H9 (cell line): Measurements from ENCODE around the gene DIS3L2. TPM values are rescaled to one million over a fixed set of nuclear protein-coding genes. Genes with fewer than 3 reads are reported as not detected.

Source experiments
- DNase-seq: peaks from one replicate; pipeline ENCODE4 v3.0.0-alpha.2; 2017
- H2AFZ ChIP-seq: one replicate; pipeline ENCODE4 v1.6.1; 2013; ENCODE audit warnings: mild to moderate bottlenecking, low read length, control low read depth, moderate library complexity
- H2AK5ac ChIP-seq: 2 replicates; pipeline ENCODE4 v1.6.1; 2013; ENCODE audit warnings: low read length, control low read depth, mixed read lengths; ENCODE audit not compliant: insufficient read length
- H2BK120ac ChIP-seq: one replicate; pipeline ENCODE4 v1.6.1; 2013; ENCODE audit warnings: low read depth, mild to moderate bottlenecking, low read length, control low read depth, inconsistent platforms; ENCODE audit not compliant: poor library complexity, severe bottlenecking
- H2BK12ac ChIP-seq: 2 replicates; pipeline ENCODE4 v1.6.1; 2013; ENCODE audit warnings: low read length, control low read depth, mixed read lengths, low read depth; ENCODE audit not compliant: insufficient read length
- H2BK15ac ChIP-seq: 2 replicates; pipeline ENCODE4 v1.6.1; 2013; ENCODE audit warnings: low read depth, low read length, control low read depth
- H2BK20ac ChIP-seq: one replicate; pipeline ENCODE4 v1.6.1; 2013; ENCODE audit warnings: low read depth, mild to moderate bottlenecking, low read length, control low read depth, inconsistent platforms; ENCODE audit not compliant: poor library complexity, severe bottlenecking
- H2BK5ac ChIP-seq: 2 replicates; pipeline ENCODE4 v1.6.1; 2013; ENCODE audit warnings: low read length, control low read depth, mixed read lengths; ENCODE audit not compliant: insufficient read length
- H3K14ac ChIP-seq: 2 replicates; pipeline ENCODE4 v1.6.1; 2013; ENCODE audit warnings: low read length, control low read depth; ENCODE audit not compliant: insufficient read depth
- H3K18ac ChIP-seq: 2 replicates; pipeline ENCODE4 v1.6.1; 2013; ENCODE audit warnings: low read depth, mild to moderate bottlenecking, mixed read lengths, low read length, control low read depth; ENCODE audit not compliant: insufficient read length
- H3K23ac ChIP-seq: 2 replicates; pipeline ENCODE4 v1.6.1; 2013; ENCODE audit warnings: low read length, control low read depth, mixed read lengths, low read depth; ENCODE audit not compliant: insufficient read length
- H3K23me2 ChIP-seq: 2 replicates; pipeline ENCODE4 v1.6.1; 2013; ENCODE audit warnings: low read depth, mild to moderate bottlenecking, mixed read lengths, low read length, control low read depth; ENCODE audit not compliant: insufficient read length, poor library complexity, severe bottlenecking
- H3K27ac ChIP-seq: 2 replicates; pipeline ENCODE4 v1.5.1; 2013; ENCODE audit warnings: low read length, control low read depth, mixed read lengths, low read depth; ENCODE audit not compliant: insufficient read length
- H3K27me3 ChIP-seq: 2 replicates; pipeline ENCODE4 v1.6.1; 2013; ENCODE audit warnings: low read length, control low read depth, inconsistent platforms; ENCODE audit not compliant: insufficient read depth
- H3K4ac ChIP-seq: 2 replicates; pipeline ENCODE4 v1.6.1; 2013; ENCODE audit warnings: low read depth, mild to moderate bottlenecking, control low read depth, inconsistent platforms, low read length, moderate library complexity
- H3K4me1 ChIP-seq: 2 replicates; pipeline ENCODE4 v1.6.1; 2013; ENCODE audit warnings: low read length, control low read depth, inconsistent platforms; ENCODE audit not compliant: insufficient read depth
- H3K4me2 ChIP-seq: 2 replicates; pipeline ENCODE4 v1.6.1; 2013; ENCODE audit warnings: low read length, control low read depth, mixed read lengths; ENCODE audit not compliant: insufficient read length, insufficient read depth
- H3K56ac ChIP-seq: 2 replicates; pipeline ENCODE4 v1.6.1; 2013; ENCODE audit warnings: low read depth, mild to moderate bottlenecking, mixed read lengths, low read length, control low read depth; ENCODE audit not compliant: insufficient read length
- H3K79me1 ChIP-seq: 2 replicates; pipeline ENCODE4 v1.6.1; 2013; ENCODE audit warnings: low read depth, mild to moderate bottlenecking, moderate library complexity, low read length, control low read depth, inconsistent platforms; ENCODE audit not compliant: insufficient read depth, poor library complexity, severe bottlenecking
- H3K79me2 ChIP-seq: 2 replicates; pipeline ENCODE4 v1.6.1; 2013; ENCODE audit warnings: low read length, control low read depth, inconsistent platforms; ENCODE audit not compliant: insufficient read depth
- H3K9ac ChIP-seq: 2 replicates; pipeline ENCODE4 v1.6.1; 2013; ENCODE audit warnings: low read length, control low read depth, mixed read lengths; ENCODE audit not compliant: insufficient read length; ENCODE audit errors: extremely low read depth
- H3K9me3 ChIP-seq: one replicate; pipeline ENCODE4 v1.6.1; 2013; ENCODE audit warnings: low read depth, low read length, inconsistent platforms; ENCODE audit not compliant: control insufficient read depth
- H3T11ph ChIP-seq: one replicate; pipeline ENCODE4 v1.6.1; 2013; ENCODE audit warnings: mild to moderate bottlenecking, low read length, control low read depth, inconsistent platforms
- H4K20me1 ChIP-seq: one replicate; pipeline ENCODE4 v1.6.1; 2013; ENCODE audit not compliant: control insufficient read depth, insufficient read length, insufficient read depth
- H4K5ac ChIP-seq: 2 replicates; pipeline ENCODE4 v1.6.1; 2013; ENCODE audit warnings: low read depth, mild to moderate bottlenecking, mixed read lengths, low read length, control low read depth; ENCODE audit not compliant: insufficient read length
- H4K8ac ChIP-seq: replicated peaks from 2 replicates; pipeline ENCODE4 v1.6.1; 2013; ENCODE audit warnings: low read length, control low read depth, mixed read lengths, low read depth; ENCODE audit not compliant: insufficient read length
- H4K91ac ChIP-seq: 2 replicates; pipeline ENCODE4 v1.6.1; 2013; ENCODE audit warnings: low read depth, mild to moderate bottlenecking, moderate library complexity, mixed read lengths, low read length, control low read depth; ENCODE audit not compliant: insufficient read length
- H3K27ac Mint-ChIP-seq, 3 experiments: 2 replicates in 2 of 3; 3 replicates in 1 of 3; pipeline ENCODE4 v1.8.0; 2020 to 2021; ENCODE audit warnings: mixed read lengths in 3 of 3, mild to moderate bottlenecking in 1 of 3, moderate library complexity in 1 of 3
- H3K27me3 Mint-ChIP-seq: 2 replicates; pipeline ENCODE4 v1.8.0; 2021; ENCODE audit warnings: low read depth, mild to moderate bottlenecking, moderate library complexity, mixed read lengths
- H3K36me3 Mint-ChIP-seq, 3 experiments: 2 replicates in 2 of 3; 3 replicates in 1 of 3; pipeline ENCODE4 v1.8.0; 2020 to 2021; ENCODE audit warnings: low read depth in 3 of 3, mixed read lengths in 3 of 3; ENCODE audit not compliant: insufficient read depth in 1 of 3
- H3K4me1 Mint-ChIP-seq, 2 experiments: 2 replicates each; pipeline ENCODE4 v1.8.0; 2020; ENCODE audit warnings: mixed read lengths in 2 of 2
- H3K4me3 Mint-ChIP-seq, 2 experiments: 2 replicates in 1 of 2; 3 replicates in 1 of 2; pipeline ENCODE4 v1.8.0; 2020 to 2021; ENCODE audit warnings: mild to moderate bottlenecking in 2 of 2, mixed read lengths in 2 of 2, moderate library complexity in 1 of 2
- H3K9me3 Mint-ChIP-seq, 2 experiments: 2 replicates in 1 of 2; 3 replicates in 1 of 2; pipeline ENCODE4 v1.8.0; 2020; ENCODE audit warnings: mild to moderate bottlenecking in 2 of 2, mixed read lengths in 2 of 2, moderate library complexity in 1 of 2
- WGBS: extraction: QIAGEN DNeasy Blood & Tissue Kit; methylation state at CpG from one replicate; pipeline ENCODE4 v1.1.7; 2013; ENCODE audit warnings: missing lambda C conversion rate, low lambda C conversion rate, mixed read lengths; ENCODE audit not compliant: insufficient read length; ENCODE audit errors: extremely low coverage; 5-methylcytosine and 5-hydroxymethylcytosine counted together
- total RNA-seq: library from RNA; stranded (reverse); gene quantifications from 2 replicates; pipeline ENCODE4 v1.2.1, GENCODE V29; 2021
- TF ChIP-seq, protein P1 (sequence below): fragments of 200-600 bp; sonication (generic); conservative IDR thresholded peaks from 3 replicates; pipeline ENCODE4 v1.8.0; 2021; ENCODE audit warnings: antibody characterized with exemption, mild to moderate bottlenecking

The DIS3L2 gene
- total RNA-seq, 1 experiment from 2014 or later: 28.1 TPM

DNA sequence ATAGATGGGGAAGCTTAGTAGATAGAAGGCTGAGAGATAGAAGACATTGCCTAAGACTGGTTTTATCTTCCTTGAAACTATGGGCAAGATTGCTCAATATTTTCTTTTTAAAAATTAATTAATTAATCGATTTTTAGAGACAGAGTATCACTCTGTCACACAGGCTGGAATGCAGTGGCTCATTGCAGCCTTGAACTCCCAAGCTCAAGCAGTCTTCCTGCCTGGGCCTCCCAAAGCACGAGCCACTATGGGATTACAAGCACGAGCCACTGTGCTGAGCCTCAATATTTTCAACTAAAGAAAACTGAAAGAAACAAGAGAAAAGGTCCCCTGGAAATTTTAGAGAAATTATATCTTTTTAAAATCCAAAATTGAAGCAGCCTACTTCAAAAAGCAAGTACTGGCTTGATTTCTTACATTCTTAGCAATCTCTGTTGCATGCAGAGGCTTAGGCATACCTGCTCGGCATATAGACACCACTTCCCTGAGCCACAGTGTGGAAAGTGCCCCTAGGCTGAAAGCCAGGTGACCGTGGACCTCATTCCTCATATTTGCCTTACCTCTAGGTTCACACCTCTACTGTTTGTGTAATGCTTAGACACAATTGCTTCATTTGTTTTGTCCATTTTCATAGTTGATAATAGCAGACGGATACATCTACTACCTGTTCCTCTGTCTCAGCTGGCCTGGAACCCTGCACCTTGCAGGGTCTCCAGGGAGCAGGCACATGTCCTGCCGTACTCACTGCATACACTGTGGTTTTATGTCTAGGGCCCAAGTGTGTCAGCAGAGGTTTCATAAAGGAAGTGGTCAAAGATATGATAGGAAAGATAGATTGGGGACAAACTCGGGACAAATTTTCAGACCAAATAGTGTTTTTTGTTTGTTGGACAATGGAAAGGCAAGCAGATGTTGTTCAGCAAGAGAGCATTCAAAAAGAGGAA, 250.5 kb downstream of the DIS3L2 start:
- no CpG with 5 or more reads among the region's 8 CpGs for WGBS
- no peaks in the 10 kb centered on the region for H3K79me2 ChIP-seq

More for the DNA sequence above, 250.5 kb downstream of the DIS3L2 start:
- Mint-ChIP-seq H3K4me3 (no peak overlapping the region), H3K27ac (no peak overlapping the region), H3K27me3 (no peaks in the 10 kb centered on the region), H3K36me3 (peaks cover 0 to 7% (median 0%) of the 10 kb centered on the region in 3 experiments; a peak in 2 of 7 replicates), H3K4me1 (peaks cover 0 to 6% of the 10 kb centered on the region in 2 experiments; a peak in 1 of 4 replicates), H3K9me3 (no peaks in the 10 kb centered on the region)
- Histone ChIP-seq H3K27me3 (no peaks in the 10 kb centered on the region), H3K4me1 (no peaks in the 10 kb centered on the region), H3K14ac (no peak overlapping the region), H3K18ac (no peak overlapping the region), H4K20me1 (no peaks in the 10 kb centered on the region), H2BK120ac (no peak overlapping the region), H3K4me2 (no peak overlapping the region), H3K27ac (no peak overlapping the region), H2AFZ (no peak overlapping the region), H2BK15ac (no peak overlapping the region), H2BK12ac (no peak overlapping the region), H3K9ac (no peak overlapping the region), H3K23me2 (no peaks in the 10 kb centered on the region), H2BK5ac (no peak overlapping the region), H3K79me1 (no peaks in the 10 kb centered on the region), H3K9me3 (no peaks in the 10 kb centered on the region), H4K8ac (no peak overlapping the region), H3K23ac (no peak overlapping the region), H2AK5ac (no peak overlapping the region), H3K4ac (no peak overlapping the region), H4K91ac (no peak overlapping the region), H2BK20ac (no peak overlapping the region), H4K5ac (no peak overlapping the region), H3K56ac (no peak overlapping the region), H3T11ph (no peak overlapping the region)
- no peak for DNase-seq
- TF ChIP-seq, protein P1, sequence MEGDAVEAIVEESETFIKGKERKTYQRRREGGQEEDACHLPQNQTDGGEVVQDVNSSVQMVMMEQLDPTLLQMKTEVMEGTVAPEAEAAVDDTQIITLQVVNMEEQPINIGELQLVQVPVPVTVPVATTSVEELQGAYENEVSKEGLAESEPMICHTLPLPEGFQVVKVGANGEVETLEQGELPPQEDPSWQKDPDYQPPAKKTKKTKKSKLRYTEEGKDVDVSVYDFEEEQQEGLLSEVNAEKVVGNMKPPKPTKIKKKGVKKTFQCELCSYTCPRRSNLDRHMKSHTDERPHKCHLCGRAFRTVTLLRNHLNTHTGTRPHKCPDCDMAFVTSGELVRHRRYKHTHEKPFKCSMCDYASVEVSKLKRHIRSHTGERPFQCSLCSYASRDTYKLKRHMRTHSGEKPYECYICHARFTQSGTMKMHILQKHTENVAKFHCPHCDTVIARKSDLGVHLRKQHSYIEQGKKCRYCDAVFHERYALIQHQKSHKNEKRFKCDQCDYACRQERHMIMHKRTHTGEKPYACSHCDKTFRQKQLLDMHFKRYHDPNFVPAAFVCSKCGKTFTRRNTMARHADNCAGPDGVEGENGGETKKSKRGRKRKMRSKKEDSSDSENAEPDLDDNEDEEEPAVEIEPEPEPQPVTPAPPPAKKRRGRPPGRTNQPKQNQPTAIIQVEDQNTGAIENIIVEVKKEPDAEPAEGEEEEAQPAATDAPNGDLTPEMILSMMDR: no peak
